ENCODE measurements around the gene FOXP2. TPM values are rescaled to one million over a fixed set of nuclear protein-coding genes. Genes with fewer than 3 reads are reported as not detected.
"Not testable (repeated sequence)": the region's sequence is repeated elsewhere in the genome, so short reads cannot be mapped to it uniquely, and the experiment has no call there.

The FOXP2 gene
- 0.37 and 0.74 TPM in 2 replicates for total RNA-seq (2014; rRNA removed; shearing (Covaris generic))
- 0.88 and 1.7 TPM in 2 replicates for polyA plus RNA-seq (2015; cell fraction: cytosol; rRNA removed)
- polyA plus RNA-seq (2015; cell fraction: nucleus; rRNA removed): 0.87 and 1.7 TPM in 2 replicates

DNA sequence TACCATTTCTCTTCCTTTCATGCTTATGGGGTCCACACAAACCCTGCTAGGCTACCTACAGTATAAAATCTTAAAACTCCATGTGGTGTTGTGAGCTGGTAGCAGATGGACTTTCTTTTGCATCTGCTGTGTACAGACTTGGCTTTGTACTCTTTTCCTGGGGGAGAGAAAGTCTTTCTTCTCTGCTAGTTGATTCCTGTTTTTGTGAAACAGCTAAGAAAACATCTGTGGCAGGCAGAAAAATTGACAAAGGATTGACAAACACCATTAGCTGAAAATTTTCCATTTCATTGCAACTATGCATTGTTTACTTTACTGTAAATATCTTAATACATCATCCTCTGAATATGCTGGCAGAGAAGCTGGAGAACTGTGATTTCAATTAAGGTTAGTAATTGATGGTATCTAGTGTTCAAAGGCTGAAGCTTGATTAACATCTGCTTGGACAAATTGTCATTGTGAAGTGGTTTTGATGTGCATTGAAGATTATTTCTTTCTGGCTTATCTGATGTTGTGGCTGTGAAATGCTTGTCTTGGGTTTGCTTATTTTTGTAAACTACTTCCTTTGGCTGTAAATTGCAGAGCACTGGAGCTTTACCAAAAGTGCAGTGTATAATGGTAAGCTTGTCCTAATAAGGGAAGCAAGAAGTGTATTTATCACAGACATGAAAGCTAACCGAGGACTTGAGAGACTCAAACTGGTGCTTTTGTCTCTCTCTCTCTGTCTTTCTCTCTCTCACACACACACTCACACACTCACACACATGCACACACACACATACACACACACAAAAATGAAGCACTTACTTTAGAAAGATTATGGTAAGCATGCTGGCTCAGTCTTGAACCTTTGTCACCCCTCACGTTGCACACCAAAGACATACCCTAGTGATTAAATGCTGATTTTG is at the start of gene FOXP2:
Gene FOXP2, plus strand, starts transcription at position 660 of the 908 bp plus-strand sequence. CDS start 11,697 bp downstream, outside the sequence.
- DNase-seq (ENCODE audit: low read depth): no peak

DNA sequence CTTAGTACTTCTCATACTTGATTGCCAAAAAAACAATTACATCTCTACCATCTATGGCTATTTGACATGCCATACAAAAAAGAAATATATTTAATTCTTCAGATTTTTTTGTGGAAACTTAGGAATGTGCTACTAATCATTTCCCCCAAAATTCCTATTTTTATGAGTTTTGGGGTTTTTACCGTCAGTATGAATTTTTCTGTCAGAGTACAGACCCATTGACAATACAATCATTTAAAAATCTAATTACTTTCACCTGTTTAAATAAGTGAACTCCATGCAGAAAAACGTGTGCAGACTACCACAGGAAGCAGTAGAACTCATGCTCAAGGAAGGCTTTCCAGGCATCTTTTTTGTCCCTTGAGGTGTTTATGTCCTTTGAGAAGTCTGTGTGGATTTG is 48.8 kb upstream of the FOXP2 start:
- no peak for DNase-seq (ENCODE audit: low read depth)

DNA sequence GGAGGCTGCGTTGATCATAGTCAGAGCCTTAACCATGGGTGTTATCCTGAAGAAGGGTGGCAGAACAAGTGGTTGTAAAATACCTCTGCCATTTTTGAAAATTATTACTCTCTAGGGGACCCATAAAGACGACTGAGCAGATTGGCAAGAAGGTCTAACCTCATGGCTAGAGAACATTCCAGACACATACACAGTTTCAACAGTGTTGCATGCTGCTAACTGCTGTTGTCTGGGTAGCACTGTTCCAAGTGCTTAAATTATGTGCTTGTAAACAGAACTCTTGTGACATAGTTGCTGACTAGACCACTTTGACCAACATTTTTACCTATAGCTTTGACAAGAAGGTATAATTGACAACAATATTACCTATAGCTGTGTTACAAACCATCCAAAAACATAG is 46.1 kb upstream of the FOXP2 start:
- DNase-seq (ENCODE audit: low read depth): no peak

DNA sequence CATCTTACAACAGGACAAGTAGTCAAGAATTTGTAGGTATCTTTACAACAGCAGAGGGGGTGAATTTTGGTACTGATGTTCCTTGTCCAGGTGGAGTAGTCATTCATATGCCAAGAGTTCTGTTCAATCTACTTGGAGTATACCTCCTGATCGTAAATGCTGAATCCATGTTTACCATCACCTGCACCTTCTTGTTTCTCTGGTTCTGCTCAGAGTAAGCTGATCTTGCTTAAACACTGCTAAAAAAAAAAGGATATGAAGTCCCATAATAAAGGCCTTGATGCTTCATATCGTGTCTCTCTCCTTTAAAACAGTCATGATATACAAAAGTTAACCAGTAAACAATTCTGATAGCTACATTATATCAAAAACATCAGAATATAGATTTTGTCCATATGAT is 45.3 kb upstream of the FOXP2 start:
- DNase-seq (ENCODE audit: low read depth): no peak

DNA sequence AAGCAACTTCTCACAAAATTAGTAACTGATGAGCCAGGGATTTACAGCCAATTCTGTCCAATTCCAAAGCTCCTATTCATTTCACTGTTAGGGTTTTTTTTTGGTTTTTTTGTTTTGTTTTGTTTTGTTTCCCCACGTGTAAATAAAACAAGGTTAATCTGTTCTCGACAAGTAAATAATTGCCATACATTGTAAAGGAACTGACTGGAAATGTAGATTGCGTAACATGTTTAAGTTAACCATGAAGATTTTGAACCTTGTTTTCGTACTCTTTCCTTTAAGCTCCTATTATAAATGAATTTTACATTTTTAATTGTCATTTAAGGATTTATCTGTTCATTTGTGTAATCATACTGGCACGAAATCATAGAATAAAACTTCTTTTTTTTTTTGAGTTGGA is 42.0 kb upstream of the FOXP2 start:
- DNase-seq (ENCODE audit: low read depth): no peak

DNA sequence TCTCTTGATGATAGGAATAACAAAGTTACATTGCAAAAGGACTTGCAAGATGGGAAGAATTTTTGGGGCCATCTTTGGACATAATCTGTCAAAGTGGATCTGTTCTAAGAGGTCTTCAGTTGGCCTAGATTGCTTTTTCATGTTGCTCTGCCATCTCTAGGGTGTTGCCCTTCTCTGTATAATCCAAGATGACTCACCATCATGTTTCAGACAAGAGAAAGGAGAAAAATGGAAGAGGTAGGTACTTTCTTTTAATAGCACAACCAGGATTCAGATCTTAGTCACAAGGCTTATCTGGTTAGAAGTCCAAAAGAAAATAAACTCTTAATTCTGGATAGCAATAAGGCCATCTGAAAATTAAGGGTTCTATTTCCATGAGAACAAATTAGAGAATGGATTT is 38.7 kb upstream of the FOXP2 start:
- peak; percentile 50 for DNase-seq (ENCODE audit: low read depth)

DNA sequence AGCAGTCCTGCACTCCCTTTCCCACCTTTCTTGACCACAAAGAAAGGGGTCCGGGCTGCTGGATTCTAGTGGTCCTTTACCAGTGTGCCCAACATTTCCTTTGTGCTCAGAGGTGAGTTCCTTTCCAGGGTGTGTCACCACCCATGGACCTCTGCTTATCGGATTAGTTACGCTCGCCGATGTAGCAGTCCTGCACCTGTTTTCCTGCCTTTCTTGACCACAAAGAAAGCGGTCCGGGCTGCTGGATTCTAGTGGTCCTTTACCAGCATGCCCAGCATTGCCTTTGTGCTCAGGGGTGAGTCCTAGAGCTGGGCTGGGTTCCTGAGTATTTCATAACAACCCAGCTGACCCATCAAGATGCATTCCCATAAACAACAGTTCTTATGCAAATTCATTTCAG is 30.7 kb upstream of the FOXP2 start:
- not testable (repeated sequence) for DNase-seq (ENCODE audit: low read depth)

DNA sequence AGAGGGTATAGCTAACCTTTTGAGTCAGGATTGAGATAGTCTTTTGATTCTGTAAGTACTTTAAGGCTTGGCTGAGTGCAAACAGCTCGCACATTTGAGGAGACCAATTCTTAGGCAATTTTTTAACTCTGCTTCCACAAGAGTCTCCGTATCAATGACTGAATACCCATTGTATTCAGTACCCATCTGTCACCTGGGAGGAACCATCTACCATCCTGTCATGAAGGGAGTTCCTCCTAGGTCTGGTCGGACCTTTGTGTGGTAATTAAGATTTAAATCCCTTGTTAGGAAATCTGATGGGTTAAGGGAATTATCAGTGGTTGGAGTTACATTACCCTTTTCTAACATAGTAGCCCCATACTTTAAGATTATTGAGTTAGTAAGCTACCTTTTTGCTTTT is 30.3 kb upstream of the FOXP2 start:
- not testable (repeated sequence) for DNase-seq (ENCODE audit: low read depth)

DNA sequence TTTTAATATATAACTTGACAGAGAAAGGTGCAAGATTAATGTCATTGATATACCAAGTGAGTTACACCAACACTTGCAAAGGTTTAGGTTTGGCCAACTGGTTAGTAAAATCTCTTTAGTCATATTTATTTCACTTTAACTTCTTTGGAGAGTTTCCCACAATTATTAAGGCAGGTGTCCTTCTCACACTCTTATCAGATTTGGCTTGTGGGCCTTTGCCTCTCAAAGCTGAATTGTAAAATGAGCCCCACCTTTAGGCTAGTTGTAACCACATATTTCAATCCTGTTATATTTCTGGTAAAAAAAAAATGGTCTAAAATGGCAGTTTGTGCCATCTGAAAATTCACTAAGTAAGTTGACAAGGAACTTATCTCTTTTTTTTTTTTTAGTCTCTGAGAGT is 26.6 kb upstream of the FOXP2 start:
- DNase-seq (ENCODE audit: low read depth): no peak

DNA sequence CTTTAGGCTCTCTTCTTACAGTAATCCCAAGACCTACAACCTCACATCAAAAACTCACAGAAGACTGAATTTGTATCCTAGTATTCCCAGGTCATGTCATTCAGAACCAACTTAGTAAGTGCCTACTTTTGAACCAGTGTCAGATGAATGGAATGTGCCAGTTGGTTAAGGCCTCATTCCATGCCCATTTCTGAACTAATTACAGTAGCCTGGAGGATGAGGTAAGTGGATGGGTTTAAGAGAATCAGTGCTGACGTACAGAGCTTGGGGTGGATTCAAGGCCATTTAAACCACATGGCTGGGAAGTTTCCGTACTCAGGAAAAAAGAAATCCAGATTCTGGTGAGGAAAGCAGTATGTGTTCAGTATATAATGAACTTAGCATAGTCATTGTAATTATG is 21.9 kb upstream of the FOXP2 start:
- peak; percentile 65 for DNase-seq (ENCODE audit: low read depth)

DNA sequence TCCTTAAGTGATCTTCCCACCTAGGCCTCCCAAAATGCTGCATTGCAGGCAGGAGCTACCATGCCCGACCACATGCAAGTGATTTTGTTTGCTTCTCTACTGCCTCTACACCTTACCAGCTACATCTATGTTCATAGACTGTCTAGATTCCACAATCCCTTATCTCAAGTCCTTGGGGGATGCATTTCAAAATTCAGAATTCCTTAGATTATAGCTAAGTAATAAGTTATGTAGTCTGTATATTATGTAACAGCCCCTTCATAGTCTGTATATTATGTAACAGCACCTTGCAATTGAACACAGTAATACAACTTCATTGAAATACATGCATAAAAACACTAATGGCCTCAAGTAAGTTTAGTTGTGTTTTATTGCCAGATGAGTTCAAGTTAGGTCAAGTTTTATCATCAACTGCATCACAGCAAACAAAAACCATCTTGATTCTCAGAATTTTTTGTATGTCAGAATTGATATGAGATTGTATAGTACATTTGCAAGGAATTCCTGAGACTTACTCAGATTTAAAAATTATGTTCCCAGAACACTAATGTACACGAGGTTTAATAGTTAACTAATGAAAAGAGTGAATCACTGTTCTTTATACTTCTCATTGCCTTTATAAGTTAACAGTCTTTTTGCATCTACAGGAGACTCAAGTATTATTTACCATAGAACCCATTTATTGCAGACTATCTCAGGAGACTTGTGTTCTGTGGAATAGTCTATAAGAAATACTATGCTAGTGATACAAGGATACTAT is 11.6 kb upstream of the FOXP2 start:
- DNase-seq (ENCODE audit: low read depth): no peak

DNA sequence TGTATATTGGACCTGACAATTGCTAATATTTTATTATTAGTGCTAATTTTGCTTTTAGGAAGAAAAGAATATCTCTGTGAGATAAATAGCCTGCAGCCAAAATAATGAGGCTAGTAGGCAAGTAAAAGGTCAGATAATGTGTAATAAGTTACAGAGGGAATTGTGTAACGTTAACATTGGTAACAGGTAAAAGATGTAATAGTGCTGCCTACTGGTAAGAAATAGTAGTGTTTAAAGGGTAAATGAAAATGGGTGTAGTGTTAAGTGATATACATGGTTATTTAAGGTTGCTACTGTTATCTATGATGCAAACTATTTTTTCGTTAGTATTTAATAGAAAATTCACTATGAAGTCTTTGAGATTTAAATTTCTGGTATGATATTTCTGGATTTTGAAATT is 9.2 kb upstream of the FOXP2 start:
- peak; percentile 9 for DNase-seq (ENCODE audit: low read depth)

DNA sequence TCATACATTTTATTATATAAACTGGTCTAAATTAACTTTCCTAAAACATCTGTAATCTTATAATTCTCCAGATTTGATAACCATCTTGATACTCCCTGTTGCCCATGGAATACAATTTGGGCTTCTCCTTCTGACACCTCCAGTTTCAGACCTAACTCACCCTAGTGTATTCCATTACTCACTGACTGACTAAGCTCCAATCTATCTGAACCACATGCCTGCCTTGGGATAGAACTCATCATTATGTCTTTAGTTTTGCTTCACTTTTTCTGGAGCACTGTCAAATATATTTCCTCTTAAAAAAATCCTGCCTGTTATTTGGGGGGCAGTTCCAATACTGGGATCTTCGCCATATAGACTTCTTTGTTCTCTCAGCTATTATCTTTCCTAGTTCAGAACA is 4.9 kb upstream of the FOXP2 start:
- peak; percentile 54 for DNase-seq (ENCODE audit: low read depth)

DNA sequence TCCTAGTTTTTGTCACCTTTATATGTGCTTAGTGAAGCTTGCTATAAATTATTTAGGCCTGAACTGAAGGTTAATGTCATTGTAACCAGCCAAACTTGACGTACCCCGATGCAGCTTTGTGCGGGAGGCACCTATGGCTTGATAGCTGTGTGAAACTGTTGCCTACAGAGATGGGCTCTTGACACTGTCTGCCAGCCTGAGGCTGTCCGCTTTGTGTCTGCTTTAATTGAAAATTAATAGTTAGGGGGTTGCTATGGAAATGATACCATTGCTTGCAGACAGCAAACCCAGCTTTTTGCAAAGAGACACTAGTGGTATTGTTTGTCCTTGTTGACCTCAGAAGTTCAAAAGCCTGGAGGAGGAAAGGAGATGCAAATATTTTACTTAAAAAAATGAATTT is 2.1 kb upstream of the FOXP2 start:
- DNase-seq (ENCODE audit: low read depth): no peak

DNA sequence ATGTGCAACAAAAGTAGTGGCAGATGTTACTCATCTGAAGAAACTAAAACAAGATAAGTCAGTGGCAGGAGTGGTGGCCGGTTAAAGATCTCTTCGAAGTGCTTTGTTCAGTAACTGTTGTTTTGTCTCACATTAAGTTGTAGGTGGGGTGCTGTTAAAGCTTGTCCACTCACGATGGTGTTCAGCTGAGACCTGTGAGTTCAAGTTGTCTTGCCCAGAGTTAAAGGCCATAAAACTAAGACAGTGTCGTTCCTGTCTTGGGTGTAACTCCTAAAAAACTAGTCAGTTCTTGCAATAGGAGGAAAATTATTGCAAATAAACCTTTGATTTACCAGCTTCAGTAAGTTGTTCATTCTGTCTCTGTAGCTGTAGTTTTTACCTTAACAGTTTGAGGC is 857 bp upstream of the FOXP2 start:
- no peak for DNase-seq (ENCODE audit: low read depth)

DNA sequence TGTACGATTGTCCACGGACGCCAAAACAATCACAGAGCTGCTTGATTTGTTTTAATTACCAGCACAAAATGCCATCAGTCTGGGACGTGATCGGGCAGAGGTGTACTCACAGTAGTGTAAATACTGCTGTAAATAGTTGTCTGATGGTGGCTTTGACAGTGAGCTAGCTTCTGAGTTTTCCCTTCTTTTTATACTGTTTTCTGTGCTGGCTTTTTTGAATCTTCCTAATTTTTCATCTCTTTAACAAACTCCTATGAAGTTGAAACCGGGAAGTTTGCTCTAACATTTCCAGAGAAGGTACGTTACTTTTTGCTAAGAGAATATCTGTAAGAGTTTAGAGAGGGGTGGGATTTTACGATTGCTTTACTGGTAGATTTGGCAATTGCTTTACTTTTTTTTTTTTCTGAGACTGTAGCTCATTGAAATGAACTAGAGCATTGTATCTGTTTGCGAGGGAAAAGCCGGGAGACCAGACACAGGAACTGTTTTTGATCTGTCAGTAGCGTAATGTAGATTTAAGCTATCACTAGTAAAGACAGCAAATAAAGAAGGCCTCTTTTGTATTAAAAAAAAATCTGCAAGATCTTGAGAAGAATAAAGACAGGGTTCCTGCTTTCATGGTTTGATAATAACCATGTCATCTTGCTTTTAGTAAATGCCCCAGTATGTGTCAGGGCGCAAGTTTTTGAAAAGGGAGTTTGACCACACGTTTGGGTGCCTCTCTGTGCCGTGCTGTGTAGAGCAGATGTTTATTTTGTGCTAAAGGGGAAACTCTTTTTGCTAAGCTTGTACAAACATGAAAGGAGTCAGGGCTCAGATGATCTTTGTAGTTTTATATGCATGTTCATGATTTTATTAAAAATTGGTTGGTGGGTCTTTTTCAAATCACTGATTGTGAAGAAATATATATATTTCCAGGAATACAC is 712 bp downstream of the FOXP2 start:
- DNase-seq (ENCODE audit: low read depth): no peak

DNA sequence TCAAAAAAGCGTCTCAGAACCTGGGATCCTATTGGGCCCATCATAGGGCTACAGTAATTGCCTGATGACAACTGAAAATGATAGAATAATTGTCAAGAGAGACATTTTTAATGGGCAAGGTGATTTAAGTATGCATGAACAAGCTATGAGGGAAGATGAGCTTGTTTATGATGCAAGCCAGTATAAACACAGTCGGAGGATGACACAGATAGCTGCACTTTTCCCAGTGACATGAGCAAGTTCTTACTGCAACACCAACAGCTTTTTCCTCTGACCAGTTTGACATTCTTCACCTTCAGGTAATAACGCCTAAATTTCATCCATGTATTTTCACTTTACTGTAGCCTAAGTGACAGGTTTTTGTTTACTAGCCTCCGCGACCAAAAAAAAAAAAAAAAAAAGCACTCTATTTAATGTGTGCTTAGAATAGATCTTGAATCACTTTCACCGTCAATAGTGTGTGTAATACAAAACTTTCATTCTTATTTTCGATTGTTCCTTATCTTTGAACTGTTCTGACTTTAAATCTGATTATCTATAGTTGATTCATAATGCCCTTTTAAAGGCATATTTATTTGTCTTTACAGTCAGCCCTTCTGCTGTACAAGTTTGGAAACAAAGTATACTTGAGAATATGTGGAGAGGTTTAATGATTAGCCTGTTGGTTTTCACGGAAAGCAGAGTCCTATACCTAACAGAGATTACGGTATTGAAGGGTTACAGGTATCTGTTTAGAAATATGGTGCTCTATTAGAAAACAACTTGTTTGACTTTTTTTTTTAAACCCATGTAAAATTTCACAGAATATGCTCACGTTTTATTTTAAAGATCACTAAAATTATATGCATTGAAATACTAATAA is 1.7 kb downstream of the FOXP2 start:
- DNase-seq (ENCODE audit: low read depth): no peak

DNA sequence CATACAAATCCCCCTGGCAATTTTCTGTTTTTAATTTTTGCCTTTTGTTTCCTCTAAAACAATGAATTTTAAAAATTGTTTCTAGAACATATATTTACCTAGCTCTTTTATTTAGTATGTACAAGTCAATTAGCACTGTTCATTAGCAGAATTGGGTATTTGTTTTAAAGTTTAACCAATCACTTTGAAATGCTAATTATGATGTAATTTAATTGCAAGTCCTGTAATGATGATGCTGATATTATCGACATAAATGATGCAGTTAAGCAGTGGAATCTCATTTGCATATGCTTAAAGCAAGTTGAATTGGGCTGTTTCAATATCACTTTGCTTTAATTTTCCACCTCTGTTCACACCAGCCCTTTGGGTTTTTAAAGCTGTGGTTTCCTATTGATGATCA is 2.7 kb downstream of the FOXP2 start:
- no peak for DNase-seq (ENCODE audit: low read depth)

DNA sequence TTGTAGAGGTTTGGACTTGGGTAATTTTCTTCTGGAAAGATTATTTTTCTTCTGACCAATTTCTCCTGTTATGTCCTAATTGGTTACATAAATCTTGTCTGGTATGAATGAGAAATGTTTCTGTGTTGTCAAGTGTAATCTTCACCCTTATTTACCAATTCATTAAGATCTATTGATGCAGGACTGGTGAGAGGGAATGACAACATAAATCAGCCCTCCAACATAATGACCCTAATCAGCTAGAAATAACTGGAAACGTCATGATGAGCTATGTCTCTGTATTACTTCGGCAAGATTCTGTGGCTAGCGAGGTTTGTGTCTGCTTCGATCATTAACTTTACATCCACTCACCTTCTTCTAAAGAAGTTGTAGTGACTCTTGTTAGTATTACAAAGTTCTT is 3.5 kb downstream of the FOXP2 start:
- no peak for DNase-seq (ENCODE audit: low read depth)

All from HT1080 (cell line).